K562 (cell line): ENCODE data around the gene NUP188. TPM values are rescaled to one million over a fixed set of nuclear protein-coding genes. Genes with fewer than 3 reads are reported as not detected.
"Not testable (repeated sequence)": the region's sequence is repeated elsewhere in the genome, so short reads cannot be mapped to it uniquely, and the experiment has no call there.

Experiments used
- ATAC-seq: fragments of 200-7000 bp; cut with Tn5 transposase; 3 replicates; pipeline ENCODE4 v1.9.1; 2020; ENCODE audit warnings: moderate library complexity
- BruUV-seq: library from RNA; stranded (reverse); fragments of 400-500 nt; replicated peaks from 2 replicates; lab custom pipeline; 2021; lab: Mats Ljungman, UMichigan
- CTCF ChIA-PET: fragments of 300-600 bp; formaldehyde crosslinking; extraction: SDS; loops from one replicate; lab custom pipeline; 2021; ENCODE audit warnings: low intra/inter-chr PET ratio; lab: Yijun Ruan, JAX
- POLR2A ChIA-PET: fragments of 300-600, 350-650 bp; sonication (Branson Sonifier 250); formaldehyde crosslinking; extraction: SDS; loops from one replicate; lab custom pipeline; 2021; ENCODE audit warnings: antibody characterized with exemption, inconsistent platforms; lab: Yijun Ruan, JAX
- DNase-seq, 4 experiments: peaks; one replicate each; pipeline versions ENCODE4 v3.0.0 to v3.0.0-alpha.2; 2011 to 2018; ENCODE audit warnings: low spot score in 3 of 4, mixed read lengths in 3 of 4; ENCODE audit errors: extremely low read depth in 1 of 4
- FAIRE-seq: peaks from 2 replicates; lab custom pipeline; 2011; peaks lifted over from hg19 to GRCh38; lab: Jason Lieb, UNC
- H2AFZ ChIP-seq: 2 replicates; pipeline ENCODE4 v1.6.0; 2011; ENCODE audit warnings: low read depth, low read length, control low read depth, inconsistent platforms
- H3K27ac ChIP-seq: fragments of 200-600 bp; 3 replicates; pipeline ENCODE4 v1.8.0; 2011; ENCODE audit warnings: low read depth, mild to moderate bottlenecking, control low read depth, inconsistent platforms, low read length, moderate library complexity, mixed read lengths; ENCODE audit errors: extremely low read depth
- H3K27me3 ChIP-seq, 2 experiments: fragments of 300-600 bp in 1 of 2; 2 replicates in 1 of 2; 3 replicates in 1 of 2; pipeline versions ENCODE4 v1.6.0 to v1.8.0; 2011; ENCODE audit warnings: inconsistent platforms in 2 of 2, low read length in 2 of 2, mild to moderate bottlenecking in 1 of 2, mixed read lengths in 1 of 2, moderate library complexity in 1 of 2; ENCODE audit not compliant: control insufficient read depth in 2 of 2, insufficient read depth in 2 of 2
- H3K36me3 ChIP-seq: fragments of 300-600 bp; 3 replicates; pipeline ENCODE4 v1.8.0; 2011; ENCODE audit warnings: mild to moderate bottlenecking, low read length, inconsistent platforms; ENCODE audit not compliant: control insufficient read depth, insufficient read depth
- H3K4me1 ChIP-seq, 2 experiments: fragments of 200-600 bp in 1 of 2; replicated peaks in 1 of 2; 2 replicates in 1 of 2; 3 replicates in 1 of 2; pipeline versions ENCODE4 v1.5.1 to v1.8.0; 2011; ENCODE audit warnings: inconsistent platforms in 2 of 2, low read length in 2 of 2, mild to moderate bottlenecking in 1 of 2, mixed read lengths in 1 of 2, moderate library complexity in 1 of 2; ENCODE audit not compliant: control insufficient read depth in 2 of 2, insufficient read depth in 2 of 2
- H3K4me2 ChIP-seq: 2 replicates; pipeline ENCODE4 v1.6.1; 2011; ENCODE audit warnings: low read length, control low read depth, inconsistent platforms, mixed read lengths; ENCODE audit not compliant: insufficient read depth
- H3K4me3 ChIP-seq: fragments of 200-600 bp; sonication (generic), shearing (Covaris generic); 2 replicates; pipeline ENCODE4 v1.5.1; 2016; ENCODE audit warnings: control low read depth, inconsistent platforms
- H3K79me2 ChIP-seq: fragments of 200-600 bp; 3 replicates; pipeline ENCODE4 v1.8.0; 2011; ENCODE audit warnings: low read length, inconsistent platforms; ENCODE audit not compliant: control insufficient read depth, insufficient read depth
- H3K9ac ChIP-seq, 2 experiments: 2 replicates each; pipeline versions ENCODE4 v1.6.0 to v1.6.1; 2011; ENCODE audit warnings: low read depth in 2 of 2, low read length in 2 of 2, control low read depth in 1 of 2, inconsistent platforms in 1 of 2, mild to moderate bottlenecking in 1 of 2, mixed read lengths in 1 of 2; ENCODE audit not compliant: insufficient read depth in 1 of 2
- H3K9me1 ChIP-seq: one replicate; pipeline ENCODE4 v1.6.0; 2011; ENCODE audit warnings: inconsistent platforms, mild to moderate bottlenecking, low read length, moderate library complexity; ENCODE audit not compliant: control insufficient read depth, insufficient read depth
- H3K9me3 ChIP-seq: replicated peaks from 2 replicates; pipeline ENCODE4 v1.5.1; 2011; ENCODE audit warnings: low read depth, low read length, inconsistent platforms; ENCODE audit not compliant: control insufficient read depth, insufficient read depth
- H4K20me1 ChIP-seq: replicated peaks from 2 replicates; pipeline ENCODE4 v1.6.1; 2011; ENCODE audit warnings: low read length, inconsistent platforms, mixed read lengths; ENCODE audit not compliant: control insufficient read depth, insufficient read depth
- DACH1 ChIP-seq: fragments of 450-650 bp; IDR thresholded peaks from 2 replicates; pipeline ENCODE4 v1.6.1; 2018; ENCODE audit not compliant: partially characterized antibody
- GTF2E2 ChIP-seq: fragments of 200-800 bp; sonication (Bioruptor generic); IDR thresholded peaks from 2 replicates; pipeline ENCODE4 v1.6.1; 2016; ENCODE audit warnings: missing genetic modification characterization, missing compliant biosample characterization
- HSF4 ChIP-seq: fragments of 250-450 bp; sonication (Bioruptor Pico); IDR thresholded peaks from 2 replicates; pipeline ENCODE4 v2.1.2; 2022; ENCODE audit warnings: mild to moderate bottlenecking, moderate library complexity, borderline replicate concordance
- POLR2B ChIP-seq: fragments of 450-650 bp; IDR thresholded peaks from 2 replicates; pipeline ENCODE4 v1.6.1; 2018; ENCODE audit warnings: low read depth; ENCODE audit not compliant: partially characterized antibody
- PPARD ChIP-seq: fragments of 250-450 bp; sonication (Bioruptor Pico); IDR thresholded peaks from 2 replicates; pipeline ENCODE4 v1.8.0; 2022; ENCODE audit warnings: inconsistent platforms, mild to moderate bottlenecking, moderate library complexity
- ZEB2 ChIP-seq: fragments of 450-650 bp; IDR thresholded peaks from 2 replicates; pipeline ENCODE4 v1.6.1; 2016
- ZFP91 ChIP-seq: sonication (generic); formaldehyde crosslinking; IDR thresholded peaks from 2 replicates; pipeline ENCODE4 v1.8.0; 2022; ENCODE audit warnings: mild to moderate bottlenecking, missing genetic modification reagents
- WGBS: fragments of 100-300 bp; shearing (Covaris generic); methylation state at CpG from one replicate; pipeline ENCODE4 v1.1.6; 2016; ENCODE audit warnings: low coverage, mixed read lengths; ENCODE audit not compliant: insufficient coverage; ENCODE audit errors: missing lambda C conversion rate; 5-methylcytosine and 5-hydroxymethylcytosine counted together
- in situ Hi-C: fragments of 300-500 bp; cut with MboI; formaldehyde crosslinking; loops from 4 replicates; pipeline ENCODE4 v1.15.0; 2018; ENCODE audit warnings: inconsistent platforms, mixed read lengths
- intact Hi-C: fragments of 100-400 bp; cut with micrococcal nuclease; formaldehyde crosslinking; loops from 2 replicates; pipeline ENCODE4 v1.14.2; 2022
- polyA plus RNA-seq, 8 experiments: library from polyadenylated mRNA; depleted of rRNA in 4 of 8; stranded (reverse) in 5 of 8; unstranded in 3 of 8; fragments of >200 nt; fragmentation: Nextera tagmentation in 2 of 8; fragmentation: Illumina TruSeq in 1 of 8; extraction: Ambion mirVana in 2 of 8; extraction: Trizol in 1 of 8; gene quantifications; 2 replicates each; pipeline versions ENCODE4 v1.2.1 to v1.2.3, GENCODE V29; 2011 to 2014; ENCODE audit warnings: inconsistent platforms in 1 of 8, missing spikeins in 1 of 8
- total RNA-seq, 7 experiments: library from RNA; depleted of rRNA in 6 of 7; stranded (reverse); fragments of >200 nt in 6 of 7; fragmentation: Illumina TruSeq in 2 of 7; extraction: Trizol in 2 of 7; gene quantifications; 2 replicates each; pipeline versions ENCODE4 v1.2.1 to v1.2.3, GENCODE V29; 2011 to 2021; ENCODE audit warnings: low replicate concordance in 1 of 7
- TF ChIP-seq, protein P1 (sequence below): fragments of 150-350 bp; conservative IDR thresholded peaks from 2 replicates; pipeline ENCODE4 v1.6.1; 2014; ENCODE audit warnings: low read length

NUP188 gene
- total and polyA plus RNA-seq, 9 of the 15 experiments (the other 6 are each of a cell fraction or from before 2014, with no cell fraction given), result 11.7 to 135 (median 70.6) TPM

GRCh38 chr9:128961403-128961802, 13.9 kb downstream of the NUP188 start:
- H3K9me1 ChIP-seq, H3K9me3 ChIP-seq, ATAC-seq, H2AFZ ChIP-seq, CTCF ChIA-PET, intact Hi-C loops, H3K9ac ChIP-seq, H3K4me2 ChIP-seq, H3K4me3 ChIP-seq, in situ Hi-C loops, H4K20me1 ChIP-seq, BruUV-seq, FAIRE-seq, H3K27me3 ChIP-seq, H3K4me1 ChIP-seq, H3K27ac ChIP-seq, H3K79me2 ChIP-seq, DNase-seq: not testable (repeated sequence)
- POLR2A ChIA-PET, result interaction anchor here (0.8 kb wide), 1 partner anchor 249 kb away, joined by 3 read pairs; no protein-coding TSS in a partner anchor
- TF ChIP-seq DACH1, result peak; percentile 94
- H3K36me3 ChIP-seq, result peaks cover 86% of the 10 kb centered on the region
- WGBS, result 94% methylated on average over 9 of the region's 9 CpGs

- in situ Hi-C loops, result no loop called here
- DNase-seq (no peak), ATAC-seq (no peak), FAIRE-seq (peak; percentile 32)
- Histone ChIP-seq H3K4me1 (no peaks in the 10 kb centered on the region), H3K9ac (no peak overlapping the region), H3K79me2 (no peaks in the 10 kb centered on the region), H3K4me2 (no peak overlapping the region), H3K27ac (no peak overlapping the region), H3K9me3 (no peaks in the 10 kb centered on the region), H2AFZ (no peak overlapping the region), H3K36me3 (peaks cover 92% of the 10 kb centered on the region), H3K27me3 (no peaks in the 10 kb centered on the region), H3K9me1 (no peaks in the 10 kb centered on the region), H3K4me3 (no peak overlapping the region), H4K20me1 (no peaks in the 10 kb centered on the region)
- BruUV-seq, result no TSS peak
- TF ChIP-seq ZEB2 (no peak), PPARD (no peak), ZFP91 (CRISPR knock-in tag) (no peak), GTF2E2 (no peak), HSF4 (CRISPR knock-in tag) (no peak), POLR2B (no peak)
- TF ChIP-seq, protein P1, sequence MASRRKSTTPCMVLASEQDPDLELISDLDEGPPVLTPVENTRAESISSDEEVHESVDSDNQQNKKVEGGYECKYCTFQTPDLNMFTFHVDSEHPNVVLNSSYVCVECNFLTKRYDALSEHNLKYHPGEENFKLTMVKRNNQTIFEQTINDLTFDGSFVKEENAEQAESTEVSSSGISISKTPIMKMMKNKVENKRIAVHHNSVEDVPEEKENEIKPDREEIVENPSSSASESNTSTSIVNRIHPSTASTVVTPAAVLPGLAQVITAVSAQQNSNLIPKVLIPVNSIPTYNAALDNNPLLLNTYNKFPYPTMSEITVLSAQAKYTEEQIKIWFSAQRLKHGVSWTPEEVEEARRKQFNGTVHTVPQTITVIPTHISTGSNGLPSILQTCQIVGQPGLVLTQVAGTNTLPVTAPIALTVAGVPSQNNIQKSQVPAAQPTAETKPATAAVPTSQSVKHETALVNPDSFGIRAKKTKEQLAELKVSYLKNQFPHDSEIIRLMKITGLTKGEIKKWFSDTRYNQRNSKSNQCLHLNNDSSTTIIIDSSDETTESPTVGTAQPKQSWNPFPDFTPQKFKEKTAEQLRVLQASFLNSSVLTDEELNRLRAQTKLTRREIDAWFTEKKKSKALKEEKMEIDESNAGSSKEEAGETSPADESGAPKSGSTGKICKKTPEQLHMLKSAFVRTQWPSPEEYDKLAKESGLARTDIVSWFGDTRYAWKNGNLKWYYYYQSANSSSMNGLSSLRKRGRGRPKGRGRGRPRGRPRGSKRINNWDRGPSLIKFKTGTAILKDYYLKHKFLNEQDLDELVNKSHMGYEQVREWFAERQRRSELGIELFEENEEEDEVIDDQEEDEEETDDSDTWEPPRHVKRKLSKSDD, result no peak
- intact Hi-C loops, result no loop called here
- WGBS, result 87% methylated on average over 5 of the region's 5 CpGs
- POLR2A ChIA-PET, result no interaction called here
- CTCF ChIA-PET, result no interaction called here
These were observed 22.0 kb downstream of the NUP188 start for GRCh38 chr9:128969491-128969890.
